Suppressor macrophage treated with lipopolysaccharide for 4 hours (primary cell): ENCODE data around the gene POU2AF2.
A peak's percentile ranks its signal among the peaks of the same experiment; 100 is the strongest.
"Not testable (repeated sequence)": the region's sequence is repeated elsewhere in the genome, so short reads cannot be mapped to it uniquely, and the experiment has no call there.

Experiments
- DNase-seq: peaks from one replicate; pipeline ENCODE4 v3.0.0-alpha.2; 2020

The POU2AF2 gene

GRCh38 chr11:111305162-111305802 is 59.8 kb downstream of the POU2AF2 start:
- DNase-seq: no peak

GRCh38 chr11:111305876-111306275 is 60.4 kb downstream of the POU2AF2 start:
- peak; percentile 4 for DNase-seq

- no peak for DNase-seq
Observed at GRCh38 chr11:111306321-111306720, 60.8 kb downstream of the POU2AF2 start.

- no peak for DNase-seq
Observed at GRCh38 chr11:111307472-111308108, 62.1 kb downstream of the POU2AF2 start.

GRCh38 chr11:111308140-111308539 is 62.6 kb downstream of the POU2AF2 start:
- no peak for DNase-seq

- DNase-seq: no peak
Observed at GRCh38 chr11:111309215-111309915, 63.8 kb downstream of the POU2AF2 start.

- no peak for DNase-seq
Observed at GRCh38 chr11:111310088-111310487, 64.6 kb downstream of the POU2AF2 start.

- no peak for DNase-seq
Observed at GRCh38 chr11:111310723-111311122, 65.2 kb downstream of the POU2AF2 start.

GRCh38 chr11:111312076-111312475 is 66.6 kb downstream of the POU2AF2 start:
- no peak for DNase-seq

GRCh38 chr11:111319296-111319695 is 73.8 kb downstream of the POU2AF2 start:
- no peak for DNase-seq

GRCh38 chr11:111320199-111320598 is 74.7 kb downstream of the POU2AF2 start:
- DNase-seq: not testable (repeated sequence)

- DNase-seq: no peak
Observed at GRCh38 chr11:111320728-111321568, 75.4 kb downstream of the POU2AF2 start.

GRCh38 chr11:111322534-111322933 is 77.0 kb downstream of the POU2AF2 start:
- no peak for DNase-seq

GRCh38 chr11:111324277-111324720 is 78.8 kb downstream of the POU2AF2 start:
- DNase-seq: no peak

GRCh38 chr11:111325259-111325658 is 79.7 kb downstream of the POU2AF2 start:
- no peak for DNase-seq

GRCh38 chr11:111326824-111327223 is 81.3 kb downstream of the POU2AF2 start:
- no peak for DNase-seq

- DNase-seq: no peak
Observed at GRCh38 chr11:111327908-111328624, 82.5 kb downstream of the POU2AF2 start.

GRCh38 chr11:111329306-111330204 is 84.0 kb downstream of the POU2AF2 start:
- DNase-seq: no peak

GRCh38 chr11:111330234-111330893 is 84.8 kb downstream of the POU2AF2 start:
- no peak for DNase-seq

GRCh38 chr11:111331711-111332479 is 86.4 kb downstream of the POU2AF2 start:
- no peak for DNase-seq
